Measurements from ENCODE around the gene SNAPC4.

Gene SNAPC4

DNA sequence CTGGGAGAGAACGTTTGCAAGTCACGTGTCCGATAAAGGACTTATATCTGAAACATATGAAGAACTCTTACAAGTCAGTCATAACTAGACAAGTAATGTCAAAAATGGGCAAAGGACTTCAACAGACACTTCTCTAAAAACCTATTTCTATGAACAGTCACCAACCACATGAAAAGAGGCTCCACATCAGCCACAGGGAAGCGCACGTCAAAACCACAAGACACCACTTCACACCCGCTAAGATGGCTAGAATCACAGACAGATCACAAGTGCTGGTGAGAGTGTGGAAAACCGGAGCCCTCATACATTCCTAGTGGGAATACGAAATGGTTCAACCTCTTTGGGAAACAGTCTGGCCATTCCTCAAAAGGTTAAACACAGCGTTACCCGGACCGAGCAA, 15.0 kb downstream of the SNAPC4 start:
- WGBS, result 96% methylated on average over 11 of the region's 11 CpGs
- Histone ChIP-seq H3K27me3 (ENCODE audit: insufficient read depth, low read length) (no peaks in the 10 kb centered on the region), H3K4me1 (ENCODE audit: insufficient read depth, low read length) (no peaks in the 10 kb centered on the region), H3K4me3 (ENCODE audit: low read length) (no peak overlapping the region), H3K36me3 (ENCODE audit: insufficient read depth, low read length) (peaks cover 89% of the 10 kb centered on the region), H3K27ac (ENCODE audit: low read depth, low read length) (no peak overlapping the region), H3K9ac (ENCODE audit: low read depth, low read length) (no peak overlapping the region), H3K9me3 (ENCODE audit: insufficient read depth, low read depth, low read length) (no peaks in the 10 kb centered on the region)

DNA sequence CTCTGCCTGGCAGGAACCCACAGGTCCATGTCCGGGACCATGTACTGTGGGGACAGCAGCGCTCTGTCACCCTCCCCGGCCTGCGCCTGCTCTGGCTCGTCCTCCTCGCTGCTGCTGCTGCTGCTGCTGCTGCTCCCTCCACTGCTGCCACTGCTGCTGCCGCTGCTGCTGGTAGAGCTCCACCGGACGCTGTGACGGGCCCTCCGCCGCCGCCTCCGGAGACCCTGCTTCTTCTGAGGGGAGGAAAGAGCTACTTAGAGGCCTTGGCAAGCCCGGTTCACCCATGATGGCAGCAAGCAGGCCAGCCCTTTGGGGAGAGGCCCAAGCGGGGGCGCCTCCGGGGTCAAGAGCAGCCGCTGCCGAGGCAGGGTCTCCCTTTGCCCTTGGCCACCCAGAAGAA, 16.5 kb downstream of the SNAPC4 start:
- H3K36me3 ChIP-seq (ENCODE audit: insufficient read depth, low read length), result peaks cover 83% of the 10 kb centered on the region
- H3K27me3 ChIP-seq (ENCODE audit: insufficient read depth, low read length), result no peaks in the 10 kb centered on the region
- H3K27ac ChIP-seq (ENCODE audit: low read depth, low read length), result no peak overlapping the region
- WGBS, result 97% methylated on average over 20 of the region's 20 CpGs
- no peaks in the 10 kb centered on the region for H3K9me3 ChIP-seq (ENCODE audit: insufficient read depth, low read depth, low read length)
- no peak overlapping the region; the same call in 1 of the 2 replicates for H3K9ac ChIP-seq (ENCODE audit: low read depth, low read length)
- H3K4me3 ChIP-seq (ENCODE audit: low read length), result no peak overlapping the region
- no peaks in the 10 kb centered on the region for H3K4me1 ChIP-seq (ENCODE audit: insufficient read depth, low read length)

DNA sequence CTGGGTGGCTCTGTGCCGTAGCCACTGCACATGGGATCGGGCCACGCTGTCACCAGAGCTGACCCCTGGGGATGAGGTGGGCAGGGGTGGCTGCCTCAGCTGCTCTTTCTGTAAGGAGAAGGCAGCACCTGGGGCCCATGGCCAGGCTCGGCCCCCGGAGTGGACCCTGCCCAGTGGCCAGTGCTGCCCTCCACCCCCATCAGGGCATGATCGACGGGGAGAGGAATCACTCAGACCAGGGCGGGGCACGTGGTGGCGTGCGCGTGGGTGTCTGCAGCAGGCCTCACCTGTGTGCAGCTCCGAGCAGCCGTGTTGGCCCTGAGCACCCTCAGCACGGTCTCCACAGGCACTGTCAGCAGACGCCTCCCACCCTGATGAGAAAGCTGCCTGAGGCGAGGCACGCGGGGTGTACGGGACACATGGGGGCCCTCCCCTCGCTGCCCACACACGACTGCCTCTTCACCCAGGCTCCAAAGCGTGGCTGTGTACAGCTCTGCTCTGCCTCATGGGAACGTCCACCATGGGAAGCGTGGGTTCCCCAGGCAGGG, 17.9 kb downstream of the SNAPC4 start:
- Histone ChIP-seq H3K4me1 (ENCODE audit: insufficient read depth, low read length) (no peaks in the 10 kb centered on the region), H3K36me3 (ENCODE audit: insufficient read depth, low read length) (peaks cover 69% of the 10 kb centered on the region), H3K9me3 (ENCODE audit: insufficient read depth, low read depth, low read length) (no peaks in the 10 kb centered on the region), H3K27me3 (ENCODE audit: insufficient read depth, low read length) (no peaks in the 10 kb centered on the region), H3K9ac (ENCODE audit: low read depth, low read length) (no peak overlapping the region), H3K27ac (ENCODE audit: low read depth, low read length) (no peak overlapping the region), H3K4me3 (ENCODE audit: low read length) (no peak overlapping the region)
- WGBS, result 91% methylated on average over 25 of the region's 25 CpGs

DNA sequence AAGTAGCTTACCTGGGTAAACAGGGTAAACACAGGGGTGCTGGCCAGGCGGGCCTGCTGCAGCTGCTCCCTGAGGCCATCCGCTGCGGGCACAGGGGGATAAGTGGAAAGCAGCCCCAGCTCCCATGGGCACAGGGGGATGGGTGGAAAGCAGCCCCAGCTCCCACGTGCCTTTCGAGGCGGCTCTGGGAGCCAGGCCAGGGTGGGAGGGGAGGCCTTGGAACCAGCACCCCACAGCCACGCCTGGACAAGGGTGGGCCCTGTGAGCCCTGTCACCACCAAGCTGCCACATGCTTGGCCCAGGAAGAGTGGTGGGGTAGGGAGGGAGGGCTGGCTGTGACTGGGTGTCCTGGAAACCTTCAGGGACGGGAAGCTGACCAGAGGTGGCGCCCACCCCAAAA, 18.7 kb downstream of the SNAPC4 start:
- Histone ChIP-seq H3K9ac (ENCODE audit: low read depth, low read length) (no peak overlapping the region), H3K9me3 (ENCODE audit: insufficient read depth, low read depth, low read length) (no peaks in the 10 kb centered on the region), H3K27ac (ENCODE audit: low read depth, low read length) (no peak overlapping the region), H3K36me3 (ENCODE audit: insufficient read depth, low read length) (peaks cover 72% of the 10 kb centered on the region), H3K27me3 (ENCODE audit: insufficient read depth, low read length) (no peaks in the 10 kb centered on the region), H3K4me3 (ENCODE audit: low read length) (no peak overlapping the region), H3K4me1 (ENCODE audit: insufficient read depth, low read length) (no peaks in the 10 kb centered on the region)
- 95% methylated on average over 9 of the region's 9 CpGs for WGBS

DNA sequence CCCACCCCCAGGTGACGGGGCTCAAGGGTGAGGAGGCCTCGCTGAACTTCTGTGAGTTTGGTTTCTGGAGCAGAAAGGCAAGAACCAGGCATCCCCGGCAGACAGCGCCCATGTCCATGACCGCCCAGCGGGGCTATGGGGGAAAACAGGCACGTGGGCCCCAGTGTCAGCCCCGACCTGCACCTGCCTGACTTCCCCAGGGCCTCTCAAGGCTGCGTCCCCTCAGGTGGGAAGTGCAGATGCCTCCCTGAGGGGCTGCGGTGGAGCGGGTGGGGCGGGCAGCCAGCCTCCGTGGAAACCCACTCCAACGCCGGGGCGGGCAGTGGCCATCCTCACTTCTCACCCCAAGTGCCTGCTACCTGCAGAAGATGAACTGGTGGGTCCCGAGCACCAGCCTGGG, 19.6 kb downstream of the SNAPC4 start:
- Histone ChIP-seq H3K4me1 (ENCODE audit: insufficient read depth, low read length) (no peaks in the 10 kb centered on the region), H3K27me3 (ENCODE audit: insufficient read depth, low read length) (no peaks in the 10 kb centered on the region), H3K9me3 (ENCODE audit: insufficient read depth, low read depth, low read length) (no peaks in the 10 kb centered on the region), H3K36me3 (ENCODE audit: insufficient read depth, low read length) (peaks cover 74% of the 10 kb centered on the region), H3K4me3 (ENCODE audit: low read length) (no peak overlapping the region), H3K27ac (ENCODE audit: low read depth, low read length) (no peak overlapping the region), H3K9ac (ENCODE audit: low read depth, low read length) (no peak overlapping the region)
- WGBS, result 95% methylated on average over 17 of the region's 17 CpGs

DNA sequence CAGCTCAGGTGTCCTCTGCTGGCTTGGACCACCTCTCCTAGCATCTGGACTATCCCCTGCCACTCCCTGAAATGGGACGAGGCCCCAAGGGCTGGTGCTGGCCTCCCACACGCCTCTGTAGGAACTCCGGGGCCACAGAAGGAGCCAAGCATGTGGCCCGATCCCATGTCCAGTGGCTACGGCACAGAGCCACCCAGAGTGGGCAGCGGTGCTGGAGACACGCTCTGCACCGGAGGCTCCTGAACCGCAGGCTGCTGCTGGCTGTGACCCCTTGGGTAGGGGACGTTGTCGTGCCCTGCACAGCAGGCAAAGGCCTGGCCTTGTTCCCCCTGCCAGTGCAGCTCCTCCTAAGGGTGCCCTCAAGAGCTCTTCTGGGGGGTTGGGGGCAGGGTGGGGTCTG, 20.1 kb downstream of the SNAPC4 start:
- Histone ChIP-seq H3K9me3 (ENCODE audit: insufficient read depth, low read depth, low read length) (no peaks in the 10 kb centered on the region), H3K4me1 (ENCODE audit: insufficient read depth, low read length) (no peaks in the 10 kb centered on the region), H3K4me3 (ENCODE audit: low read length) (no peak overlapping the region), H3K9ac (ENCODE audit: low read depth, low read length) (no peak overlapping the region), H3K27ac (ENCODE audit: low read depth, low read length) (no peak overlapping the region), H3K36me3 (ENCODE audit: insufficient read depth, low read length) (peaks cover 74% of the 10 kb centered on the region), H3K27me3 (ENCODE audit: insufficient read depth, low read length) (no peaks in the 10 kb centered on the region)
- WGBS, result 90% methylated on average over 11 of the region's 11 CpGs

DNA sequence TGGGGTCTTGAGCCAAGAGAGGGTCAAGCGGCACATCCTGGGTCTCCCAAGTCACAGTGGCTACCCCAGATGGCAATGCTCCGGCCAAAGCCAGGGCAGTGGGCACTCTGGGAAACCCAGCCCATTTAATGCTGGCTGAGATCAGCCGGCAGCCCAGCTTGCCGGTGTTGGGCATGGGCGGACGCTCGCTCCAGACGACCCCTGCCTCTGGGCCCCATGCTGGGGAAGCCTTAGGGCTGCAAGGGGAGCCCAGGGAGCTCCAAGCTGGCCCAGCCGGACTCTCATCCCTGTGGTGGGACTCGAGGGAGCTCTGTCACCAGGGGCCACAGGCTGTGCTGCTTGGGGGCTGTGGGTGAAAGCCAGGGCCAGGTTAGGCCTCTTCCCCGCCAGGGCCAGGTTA, 20.6 kb downstream of the SNAPC4 start:
- H3K4me3 ChIP-seq (ENCODE audit: low read length), result no peak overlapping the region
- H3K9me3 ChIP-seq (ENCODE audit: insufficient read depth, low read depth, low read length), result no peaks in the 10 kb centered on the region
- 96% methylated on average over 11 of the region's 11 CpGs for WGBS
- peaks cover 73% of the 10 kb centered on the region for H3K36me3 ChIP-seq (ENCODE audit: insufficient read depth, low read length)
- H3K9ac ChIP-seq (ENCODE audit: low read depth, low read length), result no peak overlapping the region
- H3K4me1 ChIP-seq (ENCODE audit: insufficient read depth, low read length), result no peaks in the 10 kb centered on the region
- H3K27ac ChIP-seq (ENCODE audit: low read depth, low read length), result no peak overlapping the region
- H3K27me3 ChIP-seq (ENCODE audit: insufficient read depth, low read length), result no peaks in the 10 kb centered on the region

DNA sequence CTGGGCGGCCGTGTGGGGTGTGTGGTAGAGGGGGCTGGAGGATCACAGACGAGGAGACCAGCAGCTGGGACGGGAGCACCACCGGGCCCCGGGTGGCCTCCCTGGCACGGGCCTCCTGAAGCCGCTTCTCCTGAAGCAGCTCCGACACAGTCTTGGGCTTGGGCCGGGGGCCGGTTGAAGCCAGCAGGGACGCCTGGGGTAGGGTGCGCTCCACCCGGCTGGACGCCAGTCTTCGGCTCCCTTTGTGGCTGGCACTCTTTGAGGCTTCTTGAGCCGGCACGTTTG, 21.0 kb downstream of the SNAPC4 start:
- H3K9ac ChIP-seq (ENCODE audit: low read depth, low read length), result no peak overlapping the region
- H3K27ac ChIP-seq (ENCODE audit: low read depth, low read length), result no peak overlapping the region
- peaks cover 69% of the 10 kb centered on the region for H3K36me3 ChIP-seq (ENCODE audit: insufficient read depth, low read length)
- H3K27me3 ChIP-seq (ENCODE audit: insufficient read depth, low read length), result no peaks in the 10 kb centered on the region
- H3K4me1 ChIP-seq (ENCODE audit: insufficient read depth, low read length), result no peaks in the 10 kb centered on the region
- H3K4me3 ChIP-seq (ENCODE audit: low read length), result no peak overlapping the region
- 96% methylated on average over 18 of the region's 18 CpGs for WGBS
- no peaks in the 10 kb centered on the region for H3K9me3 ChIP-seq (ENCODE audit: insufficient read depth, low read depth, low read length)

DNA sequence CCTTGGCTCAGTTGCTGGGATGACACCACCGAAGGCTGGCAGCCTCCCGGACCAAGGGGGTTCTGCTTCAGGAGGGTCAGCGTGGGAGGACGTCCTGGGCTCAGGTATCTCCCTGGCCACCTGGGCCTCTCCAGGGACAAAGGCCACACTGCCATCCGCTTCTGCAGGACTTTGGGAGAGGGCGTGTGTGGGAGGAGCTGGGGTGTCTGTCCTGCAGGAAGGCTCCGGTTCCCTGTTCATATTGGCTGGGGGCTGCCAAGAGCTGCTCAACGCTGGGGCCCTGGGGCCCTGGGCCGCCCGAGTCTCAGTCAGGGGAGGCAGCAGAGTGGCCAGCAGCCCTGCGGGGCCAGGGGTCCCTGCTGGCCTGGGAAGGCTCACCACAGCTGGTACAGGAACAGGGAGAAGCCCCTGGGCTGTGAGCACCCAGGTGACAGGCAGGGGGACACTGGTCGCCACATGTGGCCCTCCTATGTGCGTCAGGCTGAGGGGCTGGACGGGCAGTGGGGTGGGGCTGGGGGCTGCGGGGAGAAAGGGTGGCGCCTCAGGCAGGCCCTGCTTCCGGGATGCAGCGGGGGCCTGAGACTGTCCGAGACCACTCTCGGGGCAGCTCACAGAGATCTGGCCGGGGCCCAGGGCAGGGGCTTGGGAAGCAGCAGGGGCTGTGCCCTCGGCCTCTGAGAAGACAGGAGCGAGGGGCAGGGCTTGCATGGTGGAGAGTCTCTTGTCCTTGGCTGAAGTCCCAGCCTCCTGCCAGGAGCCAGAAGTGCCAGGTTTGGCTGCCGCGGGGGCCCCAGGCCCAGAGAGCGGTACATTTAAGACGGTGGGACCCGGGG, 21.6 kb downstream of the SNAPC4 start:
- H3K4me3 ChIP-seq (ENCODE audit: low read length), result no peak overlapping the region
- no peaks in the 10 kb centered on the region for H3K4me1 ChIP-seq (ENCODE audit: insufficient read depth, low read length)
- H3K9ac ChIP-seq (ENCODE audit: low read depth, low read length), result no peak overlapping the region
- H3K36me3 ChIP-seq (ENCODE audit: insufficient read depth, low read length), result peaks cover 64% of the 10 kb centered on the region
- WGBS, result 91% methylated on average over 28 of the region's 28 CpGs
- no peak overlapping the region for H3K27ac ChIP-seq (ENCODE audit: low read depth, low read length)
- H3K9me3 ChIP-seq (ENCODE audit: insufficient read depth, low read depth, low read length), result no peaks in the 10 kb centered on the region
- no peaks in the 10 kb centered on the region for H3K27me3 ChIP-seq (ENCODE audit: insufficient read depth, low read length)

DNA sequence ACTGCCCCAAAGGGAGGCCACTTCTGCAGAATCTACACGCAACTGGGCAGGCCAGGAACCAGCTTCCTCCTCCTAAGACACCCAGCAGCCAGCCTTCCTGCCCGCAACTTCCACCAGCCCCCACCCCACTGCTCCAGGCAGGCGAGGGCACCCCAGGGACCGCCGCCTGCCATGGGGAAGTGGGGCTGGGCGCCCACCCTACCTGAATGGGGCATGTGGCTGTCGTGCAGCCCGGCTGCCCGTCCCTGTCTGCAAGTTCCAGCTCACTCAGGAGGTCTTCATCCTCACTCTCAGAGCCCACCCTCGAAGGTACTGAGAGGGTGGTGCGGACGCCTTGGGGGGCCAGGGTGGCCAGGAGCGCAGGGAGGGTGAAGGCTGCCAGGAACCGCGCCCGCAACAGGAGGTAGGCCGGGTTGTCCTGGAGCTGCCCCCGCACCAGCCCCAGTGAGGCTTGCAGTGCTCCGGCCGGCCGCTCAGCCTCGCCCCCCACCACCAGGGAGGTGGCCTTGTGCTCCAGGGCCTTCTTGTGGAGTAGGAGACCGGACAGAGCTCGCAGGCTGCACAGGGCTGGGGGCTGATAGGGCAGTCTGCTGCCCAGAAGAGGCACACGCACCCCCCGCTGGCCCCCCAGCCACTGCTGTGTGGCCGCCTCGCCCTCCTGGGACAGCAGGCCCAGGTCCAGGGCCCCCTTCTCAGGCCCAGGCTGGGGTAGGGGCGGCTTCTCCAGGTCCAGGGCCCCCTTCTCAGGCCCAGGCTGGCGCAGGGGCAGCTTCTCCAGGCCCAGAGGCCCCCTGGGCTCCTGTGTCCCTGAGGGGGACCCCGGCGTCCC, 22.4 kb downstream of the SNAPC4 start:
- 95% methylated on average over 32 of the region's 32 CpGs for WGBS
- Histone ChIP-seq H3K4me1 (ENCODE audit: insufficient read depth, low read length) (no peaks in the 10 kb centered on the region), H3K27me3 (ENCODE audit: insufficient read depth, low read length) (no peaks in the 10 kb centered on the region), H3K4me3 (ENCODE audit: low read length) (no peak overlapping the region), H3K9me3 (ENCODE audit: insufficient read depth, low read depth, low read length) (no peaks in the 10 kb centered on the region), H3K27ac (ENCODE audit: low read depth, low read length) (no peak overlapping the region), H3K9ac (ENCODE audit: low read depth, low read length) (no peak overlapping the region), H3K36me3 (ENCODE audit: insufficient read depth, low read length) (peaks cover 56% of the 10 kb centered on the region)

DNA sequence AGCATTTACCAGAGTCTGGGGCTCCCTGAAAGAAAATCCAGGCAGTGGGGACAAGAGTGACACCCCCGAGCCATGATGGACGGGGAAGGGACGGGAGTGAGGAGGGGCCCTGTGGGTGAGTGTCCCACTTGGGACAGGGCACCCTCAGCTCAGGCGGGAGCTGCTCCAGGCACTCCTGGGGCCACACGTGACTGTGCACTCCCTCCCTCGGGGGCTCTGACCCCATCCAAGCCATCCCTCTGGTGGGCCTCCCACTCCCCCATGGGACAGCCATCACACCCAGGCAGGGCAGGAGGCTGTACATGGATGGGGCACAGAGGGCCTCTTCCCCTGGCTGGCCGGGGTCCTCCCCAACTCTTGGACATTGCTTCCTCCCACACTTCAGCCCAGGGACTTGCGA, 23.5 kb downstream of the SNAPC4 start:
- Histone ChIP-seq H3K36me3 (ENCODE audit: insufficient read depth, low read length) (peaks cover 45% of the 10 kb centered on the region), H3K4me3 (ENCODE audit: low read length) (no peak overlapping the region), H3K9me3 (ENCODE audit: insufficient read depth, low read depth, low read length) (no peaks in the 10 kb centered on the region), H3K27ac (ENCODE audit: low read depth, low read length) (no peak overlapping the region), H3K9ac (ENCODE audit: low read depth, low read length) (no peak overlapping the region), H3K27me3 (ENCODE audit: insufficient read depth, low read length) (no peaks in the 10 kb centered on the region), H3K4me1 (ENCODE audit: insufficient read depth, low read length) (no peaks in the 10 kb centered on the region)
- WGBS, result 92% methylated on average over 8 of the region's 8 CpGs
